ENCODE results near the gene PTTG2.

- TF ChIP-seq CTCF (IDR thresholded peaks at IDR 0.05) = no peak
- TF ChIP-seq, protein P1, sequence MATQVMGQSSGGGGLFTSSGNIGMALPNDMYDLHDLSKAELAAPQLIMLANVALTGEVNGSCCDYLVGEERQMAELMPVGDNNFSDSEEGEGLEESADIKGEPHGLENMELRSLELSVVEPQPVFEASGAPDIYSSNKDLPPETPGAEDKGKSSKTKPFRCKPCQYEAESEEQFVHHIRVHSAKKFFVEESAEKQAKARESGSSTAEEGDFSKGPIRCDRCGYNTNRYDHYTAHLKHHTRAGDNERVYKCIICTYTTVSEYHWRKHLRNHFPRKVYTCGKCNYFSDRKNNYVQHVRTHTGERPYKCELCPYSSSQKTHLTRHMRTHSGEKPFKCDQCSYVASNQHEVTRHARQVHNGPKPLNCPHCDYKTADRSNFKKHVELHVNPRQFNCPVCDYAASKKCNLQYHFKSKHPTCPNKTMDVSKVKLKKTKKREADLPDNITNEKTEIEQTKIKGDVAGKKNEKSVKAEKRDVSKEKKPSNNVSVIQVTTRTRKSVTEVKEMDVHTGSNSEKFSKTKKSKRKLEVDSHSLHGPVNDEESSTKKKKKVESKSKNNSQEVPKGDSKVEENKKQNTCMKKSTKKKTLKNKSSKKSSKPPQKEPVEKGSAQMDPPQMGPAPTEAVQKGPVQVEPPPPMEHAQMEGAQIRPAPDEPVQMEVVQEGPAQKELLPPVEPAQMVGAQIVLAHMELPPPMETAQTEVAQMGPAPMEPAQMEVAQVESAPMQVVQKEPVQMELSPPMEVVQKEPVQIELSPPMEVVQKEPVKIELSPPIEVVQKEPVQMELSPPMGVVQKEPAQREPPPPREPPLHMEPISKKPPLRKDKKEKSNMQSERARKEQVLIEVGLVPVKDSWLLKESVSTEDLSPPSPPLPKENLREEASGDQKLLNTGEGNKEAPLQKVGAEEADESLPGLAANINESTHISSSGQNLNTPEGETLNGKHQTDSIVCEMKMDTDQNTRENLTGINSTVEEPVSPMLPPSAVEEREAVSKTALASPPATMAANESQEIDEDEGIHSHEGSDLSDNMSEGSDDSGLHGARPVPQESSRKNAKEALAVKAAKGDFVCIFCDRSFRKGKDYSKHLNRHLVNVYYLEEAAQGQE (IDR thresholded peaks at IDR 0.05; ENCODE audit: low read depth, low read length) = no peak
- no peak for TF ChIP-seq EP300 (IDR thresholded peaks at IDR 0.05; ENCODE audit: borderline replicate concordance in 1 of 2, low read depth in 1 of 2, low read length in 1 of 2)
- no peak for TF ChIP-seq TAF1 (IDR thresholded peaks at IDR 0.05; ENCODE audit: borderline replicate concordance, low read depth, low read length)
- peak; percentile 34 for TF ChIP-seq JUND (IDR thresholded peaks at IDR 0.05)
- no peak for TF ChIP-seq FOXJ3 (CRISPR knock-in tag; IDR thresholded peaks at IDR 0.05)
- no peak for TF ChIP-seq CHD2 (IDR thresholded peaks at IDR 0.05; ENCODE audit: low read length, partially characterized antibody)
- TF ChIP-seq GATA2 (CRISPR knock-in tag; IDR thresholded peaks at IDR 0.05) = peak; percentile 13; the same call in 1 of the 2 replicates
- no peak for TF ChIP-seq FOSL2 (IDR thresholded peaks at IDR 0.05; ENCODE audit: borderline replicate concordance, low read depth)
- TF ChIP-seq SMC3 (IDR thresholded peaks at IDR 0.05; ENCODE audit: low read depth, low read length) = no peak
- peak; percentile 55; the same call in 1 of the 2 replicates for TF ChIP-seq TCF12 (IDR thresholded peaks at IDR 0.05)
- TF ChIP-seq SIN3A (IDR thresholded peaks at IDR 0.05; ENCODE audit: borderline replicate concordance, low read depth, low read length) = no peak
- TF ChIP-seq, protein P2, sequence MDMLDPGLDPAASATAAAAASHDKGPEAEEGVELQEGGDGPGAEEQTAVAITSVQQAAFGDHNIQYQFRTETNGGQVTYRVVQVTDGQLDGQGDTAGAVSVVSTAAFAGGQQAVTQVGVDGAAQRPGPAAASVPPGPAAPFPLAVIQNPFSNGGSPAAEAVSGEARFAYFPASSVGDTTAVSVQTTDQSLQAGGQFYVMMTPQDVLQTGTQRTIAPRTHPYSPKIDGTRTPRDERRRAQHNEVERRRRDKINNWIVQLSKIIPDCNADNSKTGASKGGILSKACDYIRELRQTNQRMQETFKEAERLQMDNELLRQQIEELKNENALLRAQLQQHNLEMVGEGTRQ (IDR thresholded peaks at IDR 0.05; ENCODE audit: borderline replicate concordance, low read depth, low read length) = no peak
- TF ChIP-seq, protein P3, sequence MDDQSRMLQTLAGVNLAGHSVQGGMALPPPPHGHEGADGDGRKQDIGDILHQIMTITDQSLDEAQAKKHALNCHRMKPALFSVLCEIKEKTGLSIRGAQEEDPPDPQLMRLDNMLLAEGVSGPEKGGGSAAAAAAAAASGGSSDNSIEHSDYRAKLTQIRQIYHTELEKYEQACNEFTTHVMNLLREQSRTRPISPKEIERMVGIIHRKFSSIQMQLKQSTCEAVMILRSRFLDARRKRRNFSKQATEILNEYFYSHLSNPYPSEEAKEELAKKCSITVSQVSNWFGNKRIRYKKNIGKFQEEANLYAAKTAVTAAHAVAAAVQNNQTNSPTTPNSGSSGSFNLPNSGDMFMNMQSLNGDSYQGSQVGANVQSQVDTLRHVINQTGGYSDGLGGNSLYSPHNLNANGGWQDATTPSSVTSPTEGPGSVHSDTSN (IDR thresholded peaks at IDR 0.05) = peak; percentile 65
Observed at GRCh38 chr4:37928426-37929416, 31.5 kb upstream of the PTTG2 start.

All from SK-N-SH (cell line).